Measurements from ENCODE around the gene ENOX1. TPM values are rescaled to one million over a fixed set of nuclear protein-coding genes. Genes with fewer than 3 reads are reported as not detected.

ENOX1 gene
- total and polyA plus RNA-seq, 2 of the 8 experiments (the other 6 are each of a cell fraction or from before 2014, with no cell fraction given): 0.23 to 0.37 TPM

DNA sequence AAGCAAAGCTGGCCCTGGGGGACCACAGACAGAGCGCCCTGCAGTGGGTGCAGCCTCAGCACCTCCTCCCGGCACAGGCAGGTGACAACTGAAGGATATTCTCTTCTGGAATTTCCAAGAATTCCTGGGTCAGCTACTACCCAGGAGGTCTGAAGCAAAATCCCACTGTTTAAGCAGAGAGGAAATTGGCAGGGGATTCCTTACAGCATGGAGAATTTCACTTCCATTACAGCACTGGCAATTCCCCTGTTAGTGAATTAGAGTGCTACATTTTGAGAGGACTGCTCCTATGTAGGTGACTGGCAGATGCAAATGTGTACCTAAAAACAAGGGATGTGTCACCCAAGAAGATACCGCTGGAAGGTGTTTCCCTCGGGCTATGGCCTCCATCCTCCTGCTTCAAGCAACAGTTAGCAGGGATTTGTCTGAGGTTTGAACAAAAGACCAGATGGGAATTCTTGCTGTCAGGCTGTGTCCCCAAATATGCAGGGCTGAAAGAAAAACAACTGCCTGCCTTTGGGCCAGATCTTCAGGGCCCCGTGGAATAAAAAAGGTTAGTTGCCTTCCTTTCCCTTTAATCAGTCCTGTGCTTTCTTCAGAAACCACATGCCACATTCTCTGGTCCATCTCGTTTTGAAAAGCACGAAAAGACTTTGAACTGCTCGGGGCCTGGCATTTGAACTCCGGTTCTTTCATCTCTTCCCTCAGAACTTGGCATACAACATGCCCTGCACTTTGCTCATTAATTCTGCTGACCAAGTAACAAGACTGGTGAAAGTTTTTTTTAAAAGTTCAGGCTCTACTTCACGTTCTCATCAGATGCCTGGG lies 466.9 kb downstream of the ENOX1 start (continued):
- TF ChIP-seq CHD7 (IDR thresholded peaks at IDR 0.05; ENCODE audit: insufficient replicate concordance, low read length) (no peak), CBX8 (IDR thresholded peaks at IDR 0.05; ENCODE audit: borderline replicate concordance, low read depth, low read length) (no peak), JUND (IDR thresholded peaks at IDR 0.05; ENCODE audit: low read length) (no peak), EZH2 (IDR thresholded peaks at IDR 0.05; ENCODE audit: low read depth, low read length, severe bottlenecking) (no peak), SUZ12 (IDR thresholded peaks at IDR 0.05; ENCODE audit: low read length) (no peak), TEAD4 (IDR thresholded peaks at IDR 0.05; ENCODE audit: low read depth, low read length) (peak; percentile 63), RAD21 (IDR thresholded peaks at IDR 0.05 in 1 of 2, conservative IDR thresholded peaks at IDR 0.05 in 1 of 2; ENCODE audit: low read depth in 2 of 2, low read length in 2 of 2) (0 out of 4 replicates have a peak, but pooled peaks have one; percentile 1 to 11)

Data from H1 (cell line).